ENCODE data around the gene MIPOL1. TPM values are rescaled to one million over a fixed set of nuclear protein-coding genes. Genes with fewer than 3 reads are reported as not detected.
A peak's percentile ranks its signal among the peaks of the same experiment; 100 is the strongest.

MIPOL1 gene
- total and polyA plus RNA-seq, 2 of the 13 experiments (the other 11 are each of a cell fraction or from before 2014, with no cell fraction given): 8.6 to 34.2 TPM

GRCh38 chr14:37237735-37238200 is 40.0 kb downstream of the MIPOL1 start (continued):
- TF ChIP-seq FIP1L1 (IDR thresholded peaks at IDR 0.05; ENCODE audit: borderline replicate concordance, insufficient read depth, low read depth, low read length) (no peak), FLYWCH1 (CRISPR knock-in tag; IDR thresholded peaks at IDR 0.05) (no peak), JUNB (CRISPR knock-in tag; IDR thresholded peaks at IDR 0.05; ENCODE audit: borderline replicate concordance) (no peak), KDM5A (IDR thresholded peaks at IDR 0.05; ENCODE audit: borderline replicate concordance, low read length) (no peak), ZGPAT (CRISPR knock-in tag; IDR thresholded peaks at IDR 0.05) (peak; percentile 53; the same call in 1 of the 2 replicates), ZKSCAN5 (CRISPR knock-in tag; IDR thresholded peaks at IDR 0.05) (no peak), HNRNPL (IDR thresholded peaks at IDR 0.05; ENCODE audit: low read depth, low read length) (no peak), ASH2L (IDR thresholded peaks at IDR 0.05; ENCODE audit: insufficient read length, low read depth, low read length) (peak; percentile 65), TERF1 (CRISPR knock-in tag; IDR thresholded peaks at IDR 0.05) (no peak), RORA (CRISPR knock-in tag; IDR thresholded peaks at IDR 0.05) (no peak), ZNF800 (CRISPR knock-in tag; IDR thresholded peaks at IDR 0.05) (no peak), ZBTB33 (CRISPR knock-in tag; IDR thresholded peaks at IDR 0.05) (peak; percentile 97; the same call in 1 of the 2 replicates), MXD4 (CRISPR knock-in tag; IDR thresholded peaks at IDR 0.05) (no peak), ZNF468 (CRISPR knock-in tag; IDR thresholded peaks at IDR 0.05) (no peak), HMG20A (CRISPR knock-in tag; IDR thresholded peaks at IDR 0.05; ENCODE audit: borderline replicate concordance) (0 out of 2 replicates have a peak, but pooled peaks have one; percentile 43), ESRRA (CRISPR knock-in tag; IDR thresholded peaks at IDR 0.05; ENCODE audit: low read depth) (no peak), TFE3 (CRISPR knock-in tag; IDR thresholded peaks at IDR 0.05) (no peak), HNF1B (CRISPR knock-in tag; IDR thresholded peaks at IDR 0.05) (no peak), ZNF263 (CRISPR knock-in tag; IDR thresholded peaks at IDR 0.05) (no peak), ZC3H13 (CRISPR knock-in tag; IDR thresholded peaks at IDR 0.05) (no peak)
